HG03066 (cell line): ENCODE data around the gene USP36.

ENCODE experiments used
- ATAC-seq: cut with Tn5 transposase; IDR thresholded peaks from one replicate; pipeline ENCODE4 v1.9.1; 2021; ENCODE audit warnings: low read depth; ENCODE audit not compliant: unreplicated experiment

The USP36 gene

DNA sequence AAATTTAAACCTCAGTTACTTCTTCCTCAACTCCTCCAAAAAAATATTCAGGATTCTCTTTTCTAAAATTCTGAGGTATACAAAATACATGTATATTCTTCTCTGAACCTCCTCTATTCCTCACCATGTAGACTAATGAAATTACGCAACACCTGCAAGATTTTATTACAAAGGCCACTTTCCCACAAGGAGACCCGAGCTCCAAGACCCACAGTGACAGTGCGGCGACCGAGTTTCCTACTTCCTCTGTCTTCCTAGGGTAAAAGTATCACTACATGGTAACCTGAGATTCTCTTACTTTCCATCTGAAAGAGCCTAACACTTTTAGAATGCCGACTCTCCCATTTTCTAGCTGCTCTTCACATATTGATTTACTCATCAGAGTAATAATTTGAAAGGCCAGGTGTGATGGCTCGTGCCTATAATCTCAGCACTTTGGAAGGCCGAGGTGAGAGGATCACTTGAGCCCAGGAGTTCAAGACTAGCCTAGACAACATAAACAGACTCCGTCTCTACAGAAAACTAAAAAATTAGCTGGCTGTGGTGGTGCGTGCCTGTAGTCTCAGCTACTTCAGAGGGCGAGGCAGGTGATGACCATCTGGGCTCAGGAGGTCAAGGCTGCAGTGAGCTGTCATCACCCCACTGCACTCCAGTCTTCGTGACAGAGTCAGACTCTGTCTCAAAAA, 94.2 kb downstream of the USP36 start:
- ATAC-seq = no peak
